Stimulated activated CD8-positive, alpha-beta memory T cell treated with anti-CD3 and anti-CD28 coated beads, Interleukin-15, amount 100 ng/mL, for 24 hours (primary cell): ENCODE measurements around the gene TP73.

Source experiments
- DNase-seq: peaks from one replicate; pipeline ENCODE4 v3.0.0-alpha.2; 2020; ENCODE audit warnings: low read depth

The TP73 gene

GRCh38 chr1:3729594-3730542 lies 77.6 kb downstream of the TP73 start:
- DNase-seq: no peak

GRCh38 chr1:3730543-3731247 lies 78.4 kb downstream of the TP73 start:
- DNase-seq: no peak

- no peak for DNase-seq
Observed at GRCh38 chr1:3731583-3732433, 79.5 kb downstream of the TP73 start.

GRCh38 chr1:3732434-3733093 lies 80.2 kb downstream of the TP73 start:
- DNase-seq: no peak

GRCh38 chr1:3733094-3733882 lies 81.0 kb downstream of the TP73 start:
- DNase-seq: no peak

GRCh38 chr1:3733883-3734589 lies 81.7 kb downstream of the TP73 start:
- DNase-seq: no peak

- DNase-seq: no peak
Observed at GRCh38 chr1:3734602-3735001, 82.3 kb downstream of the TP73 start.

- DNase-seq: no peak
Observed at GRCh38 chr1:3735027-3735681, 82.8 kb downstream of the TP73 start.

GRCh38 chr1:3735688-3736087 lies 83.4 kb downstream of the TP73 start:
- no peak for DNase-seq

GRCh38 chr1:3736131-3736561 lies 83.8 kb downstream of the TP73 start:
- no peak for DNase-seq

- DNase-seq: no peak
Observed at GRCh38 chr1:3736708-3737107, 84.4 kb downstream of the TP73 start.

- DNase-seq: no peak
Observed at GRCh38 chr1:3738943-3739342, 86.6 kb downstream of the TP73 start.

GRCh38 chr1:3740042-3740441 lies 87.7 kb downstream of the TP73 start:
- DNase-seq: no peak

GRCh38 chr1:3740752-3741151 lies 88.4 kb downstream of the TP73 start:
- no peak for DNase-seq

GRCh38 chr1:3741566-3742438 lies 89.5 kb downstream of the TP73 start:
- DNase-seq: no peak

- no peak for DNase-seq
Observed at GRCh38 chr1:3742439-3743298, 90.4 kb downstream of the TP73 start.

GRCh38 chr1:3743421-3743820 lies 91.1 kb downstream of the TP73 start:
- no peak for DNase-seq

GRCh38 chr1:3743826-3744225 lies 91.5 kb downstream of the TP73 start:
- DNase-seq: no peak
